ENCODE data around the gene POU2AF1. TPM values are rescaled to one million over a fixed set of nuclear protein-coding genes. Genes with fewer than 3 reads are reported as not detected.

The POU2AF1 gene
- total RNA-seq, 1 donor from 2014 or later: 2.5 TPM

- intact Hi-C loops (cut with DNase I): no loop called here
- peak; percentile 86 for ATAC-seq
- TF ChIP-seq, protein P1, sequence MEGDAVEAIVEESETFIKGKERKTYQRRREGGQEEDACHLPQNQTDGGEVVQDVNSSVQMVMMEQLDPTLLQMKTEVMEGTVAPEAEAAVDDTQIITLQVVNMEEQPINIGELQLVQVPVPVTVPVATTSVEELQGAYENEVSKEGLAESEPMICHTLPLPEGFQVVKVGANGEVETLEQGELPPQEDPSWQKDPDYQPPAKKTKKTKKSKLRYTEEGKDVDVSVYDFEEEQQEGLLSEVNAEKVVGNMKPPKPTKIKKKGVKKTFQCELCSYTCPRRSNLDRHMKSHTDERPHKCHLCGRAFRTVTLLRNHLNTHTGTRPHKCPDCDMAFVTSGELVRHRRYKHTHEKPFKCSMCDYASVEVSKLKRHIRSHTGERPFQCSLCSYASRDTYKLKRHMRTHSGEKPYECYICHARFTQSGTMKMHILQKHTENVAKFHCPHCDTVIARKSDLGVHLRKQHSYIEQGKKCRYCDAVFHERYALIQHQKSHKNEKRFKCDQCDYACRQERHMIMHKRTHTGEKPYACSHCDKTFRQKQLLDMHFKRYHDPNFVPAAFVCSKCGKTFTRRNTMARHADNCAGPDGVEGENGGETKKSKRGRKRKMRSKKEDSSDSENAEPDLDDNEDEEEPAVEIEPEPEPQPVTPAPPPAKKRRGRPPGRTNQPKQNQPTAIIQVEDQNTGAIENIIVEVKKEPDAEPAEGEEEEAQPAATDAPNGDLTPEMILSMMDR (IDR thresholded peaks at IDR 0.05): no peak
- H3K9me3 ChIP-seq: no peaks in the 10 kb centered on the region
- H3K36me3 ChIP-seq: no peaks in the 10 kb centered on the region
- peak overlapping the region; percentile 17 for H3K27ac ChIP-seq
- H3K27me3 ChIP-seq: no peaks in the 10 kb centered on the region
- no peaks in the 10 kb centered on the region for H3K4me1 ChIP-seq
- peak; percentile 86 for DNase-seq
- H3K4me3 ChIP-seq: no peak overlapping the region
Observed at GRCh38 chr11:111362887-111363411, 16.1 kb downstream of the POU2AF1 start.

- Histone ChIP-seq H3K4me1 (no peaks in the 10 kb centered on the region), H3K36me3 (no peaks in the 10 kb centered on the region), H3K27ac (no peak overlapping the region), H3K4me3 (no peak overlapping the region), H3K9me3 (no peaks in the 10 kb centered on the region), H3K27me3 (no peaks in the 10 kb centered on the region)
- TF ChIP-seq, protein P1 (IDR thresholded peaks at IDR 0.05): no peak
- DNase-seq (no peak), ATAC-seq (no peak)
- intact Hi-C loops (cut with DNase I): no loop called here
Observed at GRCh38 chr11:111361874-111362273, 17.2 kb downstream of the POU2AF1 start.

GRCh38 chr11:111361052-111361801, 17.8 kb downstream of the POU2AF1 start:
- Histone ChIP-seq H3K27ac (no peak overlapping the region), H3K9me3 (no peaks in the 10 kb centered on the region), H3K27me3 (no peaks in the 10 kb centered on the region), H3K4me3 (no peak overlapping the region), H3K36me3 (no peaks in the 10 kb centered on the region), H3K4me1 (no peaks in the 10 kb centered on the region)
- intact Hi-C loops (cut with DNase I): no loop called here
- DNase-seq (no peak), ATAC-seq (no peak)
- TF ChIP-seq, protein P1 (IDR thresholded peaks at IDR 0.05): no peak

- Histone ChIP-seq H3K27ac (no peak overlapping the region), H3K27me3 (no peaks in the 10 kb centered on the region), H3K36me3 (no peaks in the 10 kb centered on the region), H3K9me3 (no peaks in the 10 kb centered on the region), H3K4me1 (no peaks in the 10 kb centered on the region), H3K4me3 (no peak overlapping the region)
- DNase-seq: no peak
- no peak for ATAC-seq
- intact Hi-C loops (cut with DNase I): no loop called here
- TF ChIP-seq, protein P1 (IDR thresholded peaks at IDR 0.05): no peak
Observed at GRCh38 chr11:111360150-111361043, 18.7 kb downstream of the POU2AF1 start.

DNA sequence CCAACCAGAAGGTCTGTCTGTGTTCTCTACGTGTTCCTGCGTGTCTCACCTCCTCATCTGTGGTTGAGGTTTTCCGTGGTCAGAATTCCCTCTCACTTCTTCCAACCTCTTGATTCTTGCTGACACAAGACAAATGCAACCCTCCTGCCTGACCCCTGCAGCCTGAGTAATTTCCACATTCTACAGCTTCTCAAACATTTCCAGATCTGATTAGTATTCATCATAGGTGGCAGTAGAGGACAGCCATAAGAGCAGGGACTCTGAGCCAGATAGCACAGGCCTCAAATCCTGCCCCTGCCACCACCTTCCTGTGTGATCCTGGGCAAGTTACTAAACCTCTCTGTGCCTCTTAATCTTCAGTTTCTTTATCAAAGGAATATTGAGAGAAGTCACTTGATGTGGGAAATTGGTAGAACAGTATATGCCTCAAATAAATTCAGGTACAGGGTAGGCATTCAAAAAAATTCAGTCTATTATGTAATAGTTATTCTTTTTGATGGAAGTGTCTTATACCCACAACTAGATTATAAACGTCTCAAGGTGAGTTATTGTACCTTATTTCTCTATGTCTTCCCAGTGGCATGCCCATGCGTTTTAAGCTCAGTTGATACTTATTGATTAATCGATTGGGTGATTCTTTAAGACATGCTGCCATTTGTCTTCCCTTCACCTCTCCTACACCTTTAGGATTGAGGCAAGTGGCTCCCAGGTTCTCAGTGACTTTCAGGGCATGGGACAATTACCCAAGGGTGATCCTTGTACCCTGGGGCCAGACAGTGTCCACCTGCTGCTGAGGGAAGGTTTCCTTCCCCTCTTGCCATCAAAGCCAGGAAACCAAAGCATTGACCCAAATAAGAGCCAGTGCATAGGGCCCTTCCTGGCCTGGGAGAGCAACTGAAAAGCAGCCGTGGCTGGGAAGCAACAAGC, 19.6 kb downstream of the POU2AF1 start:
- ATAC-seq: no peak
- intact Hi-C loops (cut with DNase I): no loop called here

More for the DNA sequence above, 19.6 kb downstream of the POU2AF1 start:
- Histone ChIP-seq H3K4me1 (no peaks in the 10 kb centered on the region), H3K27ac (no peak overlapping the region), H3K36me3 (no peaks in the 10 kb centered on the region), H3K9me3 (no peaks in the 10 kb centered on the region), H3K4me3 (no peak overlapping the region), H3K27me3 (no peaks in the 10 kb centered on the region)
- DNase-seq: no peak
- TF ChIP-seq, protein P1 (IDR thresholded peaks at IDR 0.05): no peak
